Thyroid gland (tissue), 4 donors: ENCODE results near the gene PHPT1. TPM values are rescaled to one million over a fixed set of nuclear protein-coding genes. Genes with fewer than 3 reads are reported as not detected.
"Not testable (repeated sequence)": the region's sequence is repeated elsewhere in the genome, so short reads cannot be mapped to it uniquely, and the experiment has no call there.

Experiments
- DNase-seq, 2 donors: peaks; one replicate each; pipeline ENCODE4 v3.0.0-alpha.2; 2019
- H3K27ac ChIP-seq, 3 donors: fragments of 200-600 bp; sonication (generic); 1 replicate in 2 of 3; 2 replicates in 1 of 3; pipeline ENCODE4 v1.5.1; 2016 to 2019; ENCODE audit warnings: mild to moderate bottlenecking in 1 of 3, moderate library complexity in 1 of 3
- H3K27me3 ChIP-seq: fragments of 200-600 bp; sonication (generic); one replicate; pipeline ENCODE4 v1.5.1; 2019
- H3K36me3 ChIP-seq, 2 donors: fragments of 200-600 bp; sonication (generic); one replicate each; pipeline ENCODE4 v1.5.1; 2016 to 2019
- H3K4me1 ChIP-seq, 2 donors: fragments of 200-600 bp; sonication (generic); one replicate each; pipeline ENCODE4 v1.5.1; 2017 to 2019
- H3K4me3 ChIP-seq, 3 donors: fragments of 200-600 bp; sonication (generic); replicated peaks in 1 of 3; 1 replicate in 2 of 3; 2 replicates in 1 of 3; pipeline ENCODE4 v1.5.1; 2016; ENCODE audit warnings: mild to moderate bottlenecking in 1 of 3
- H3K9me3 ChIP-seq: fragments of 200-600 bp; sonication (generic); one replicate; pipeline ENCODE4 v1.5.1; 2017
- POLR2A ChIP-seq, 2 donors: fragments of 450-650 bp; IDR thresholded peaks; one replicate each; pipeline ENCODE4 v1.6.1; 2017; ENCODE audit warnings: antibody characterized with exemption in 2 of 2, mild to moderate bottlenecking in 2 of 2, moderate library complexity in 1 of 2
- WGBS, 2 donors: methylation state at CpG; one replicate each; pipeline ENCODE4 v1.1.5; 2017; 5-methylcytosine and 5-hydroxymethylcytosine counted together
- intact Hi-C: fragments of 100-400 bp; cut with DNase I; formaldehyde crosslinking; loops from one replicate; pipeline ENCODE4 v1.15.1; 2023
- total RNA-seq, 4 donors: library from RNA; depleted of rRNA; stranded (reverse); fragments of >200 nt; gene quantifications; one replicate each; pipeline ENCODE4 v1.2.3, GENCODE V29; 2016
- TF ChIP-seq, protein P1 (sequence below), 6 experiments: fragments of 200-600 bp in 3 of 6; fragments of 450-650 bp in 3 of 6; sonication (generic) in 3 of 6; IDR thresholded peaks; one replicate each; pipeline ENCODE4 v1.5.1; 2016 to 2019; ENCODE audit warnings: antibody characterized with exemption in 6 of 6, mild to moderate bottlenecking in 2 of 6, inconsistent platforms in 1 of 6, moderate library complexity in 1 of 6

The PHPT1 gene
- total RNA-seq, 4 donors from 2014 or later, result 79.4 to 174 (median 115) TPM

DNA sequence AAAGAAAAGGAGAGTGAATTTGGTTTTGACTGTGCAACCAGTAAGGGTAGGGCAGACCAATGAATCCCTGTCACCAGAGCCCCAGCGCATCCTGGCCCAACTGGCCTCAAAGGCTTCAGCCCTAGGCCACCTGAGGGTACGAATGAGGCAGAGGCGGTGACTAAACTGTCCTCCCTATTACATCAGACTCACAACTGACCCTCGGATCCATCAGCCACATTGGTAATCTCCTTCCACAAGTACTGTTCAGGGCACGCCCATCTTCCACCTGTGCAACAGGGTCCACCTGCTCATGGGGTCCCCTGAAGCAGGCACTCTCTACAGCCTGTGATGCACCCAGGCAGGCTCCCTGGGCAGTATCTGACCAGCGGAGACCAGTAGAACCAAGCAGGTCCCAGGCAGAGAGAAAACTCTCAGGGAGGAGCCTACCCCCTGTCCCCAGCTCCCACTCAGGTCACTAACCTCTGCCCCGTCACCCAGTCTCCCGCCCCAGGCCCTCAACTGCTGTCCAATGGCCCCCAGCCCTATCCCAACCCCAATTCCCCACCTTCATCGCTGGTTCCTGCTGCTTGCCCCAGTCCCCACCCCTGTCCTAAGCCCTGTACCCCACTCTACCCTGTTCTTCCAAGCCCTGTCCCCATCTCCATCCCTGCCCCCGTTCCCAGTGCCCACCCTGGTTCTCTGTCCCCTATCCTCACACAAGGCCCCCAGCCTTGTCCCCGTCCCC lies 16.0 kb downstream of the PHPT1 start:
- H3K9me3 ChIP-seq, result no peaks in the 10 kb centered on the region
- 62% methylated on average over 11 of the region's 11 CpGs for WGBS, 2 donors
- H3K27me3 ChIP-seq, result no peaks in the 10 kb centered on the region
- no peak for DNase-seq
- peak overlapping the region; percentile 16 to 91 (median 69) for H3K4me3 ChIP-seq
- TF ChIP-seq, protein P1, sequence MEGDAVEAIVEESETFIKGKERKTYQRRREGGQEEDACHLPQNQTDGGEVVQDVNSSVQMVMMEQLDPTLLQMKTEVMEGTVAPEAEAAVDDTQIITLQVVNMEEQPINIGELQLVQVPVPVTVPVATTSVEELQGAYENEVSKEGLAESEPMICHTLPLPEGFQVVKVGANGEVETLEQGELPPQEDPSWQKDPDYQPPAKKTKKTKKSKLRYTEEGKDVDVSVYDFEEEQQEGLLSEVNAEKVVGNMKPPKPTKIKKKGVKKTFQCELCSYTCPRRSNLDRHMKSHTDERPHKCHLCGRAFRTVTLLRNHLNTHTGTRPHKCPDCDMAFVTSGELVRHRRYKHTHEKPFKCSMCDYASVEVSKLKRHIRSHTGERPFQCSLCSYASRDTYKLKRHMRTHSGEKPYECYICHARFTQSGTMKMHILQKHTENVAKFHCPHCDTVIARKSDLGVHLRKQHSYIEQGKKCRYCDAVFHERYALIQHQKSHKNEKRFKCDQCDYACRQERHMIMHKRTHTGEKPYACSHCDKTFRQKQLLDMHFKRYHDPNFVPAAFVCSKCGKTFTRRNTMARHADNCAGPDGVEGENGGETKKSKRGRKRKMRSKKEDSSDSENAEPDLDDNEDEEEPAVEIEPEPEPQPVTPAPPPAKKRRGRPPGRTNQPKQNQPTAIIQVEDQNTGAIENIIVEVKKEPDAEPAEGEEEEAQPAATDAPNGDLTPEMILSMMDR (IDR thresholded peaks at IDR 0.05), result no peak
- TF ChIP-seq POLR2A (IDR thresholded peaks at IDR 0.05), result no peak
- H3K27ac ChIP-seq, result peak overlapping the region; percentile 77 to 82 (median 79)
- H3K36me3 ChIP-seq, result peaks cover 26 to 28% of the 10 kb centered on the region in 2 donors
- peaks cover 20 to 27% of the 10 kb centered on the region in 2 donors for H3K4me1 ChIP-seq
- intact Hi-C loops, result no loop called here

DNA sequence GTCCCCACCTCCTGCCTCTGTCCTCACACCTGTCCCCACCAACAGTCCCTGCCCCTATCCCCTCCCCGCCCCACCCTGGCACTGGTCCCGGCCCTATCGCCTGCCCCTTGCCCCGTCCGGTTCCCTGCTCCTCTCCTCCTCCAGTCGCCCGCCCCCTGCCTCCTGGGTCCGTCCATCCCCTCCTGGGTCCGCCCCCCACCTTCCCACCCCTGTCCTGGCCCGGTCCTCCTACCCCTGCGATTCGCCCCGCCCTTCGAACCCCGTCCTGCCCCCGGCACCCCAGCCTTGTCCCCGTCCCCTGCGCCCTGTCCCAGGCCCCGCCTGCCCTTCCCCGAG lies 16.5 kb downstream of the PHPT1 start:
- peaks cover 20 to 27% of the 10 kb centered on the region in 2 donors for H3K4me1 ChIP-seq
- no peak for TF ChIP-seq POLR2A (IDR thresholded peaks at IDR 0.05)
- TF ChIP-seq, protein P1 (IDR thresholded peaks at IDR 0.05), result no peak
- peak; percentile 48 to 58 for DNase-seq
- no peaks in the 10 kb centered on the region for H3K9me3 ChIP-seq
- WGBS, 2 donors, result 0 to 2% methylated on average over 5 to 7 of the region's 20 CpGs
- no peaks in the 10 kb centered on the region for H3K27me3 ChIP-seq
- intact Hi-C loops, result no loop called here
- H3K27ac ChIP-seq, result peak overlapping the region; percentile 77 to 82 (median 79)
- peaks cover 26 to 28% of the 10 kb centered on the region in 2 donors for H3K36me3 ChIP-seq
- H3K4me3 ChIP-seq, result peak overlapping the region; percentile 49 to 91 (median 69)

DNA sequence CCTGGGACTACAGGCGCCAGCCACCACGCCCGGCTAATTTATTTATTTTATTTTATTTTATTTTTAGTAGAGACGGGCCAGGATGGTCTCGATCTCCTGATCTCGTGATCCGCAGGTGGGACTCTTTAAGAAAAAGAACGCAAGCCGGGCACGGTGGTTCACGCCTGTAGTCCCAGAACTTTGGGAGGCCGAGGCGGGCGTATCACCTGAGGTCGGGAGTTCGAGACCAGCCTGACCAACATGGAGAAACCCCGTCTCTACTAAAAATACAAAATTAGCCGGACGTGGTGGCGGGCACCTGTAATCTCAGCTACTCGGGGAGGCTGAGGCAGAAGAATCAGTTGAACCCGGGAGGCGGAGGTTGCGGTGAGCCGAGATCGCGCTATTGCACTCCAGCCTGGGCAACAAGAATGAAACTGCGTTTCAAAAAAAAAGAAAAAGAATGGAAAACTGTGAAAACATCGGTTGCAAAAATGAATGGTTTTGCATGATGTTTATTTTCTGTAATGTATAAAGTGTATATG lies 17.8 kb downstream of the PHPT1 start:
- peaks cover 19 to 20% of the 10 kb centered on the region in 2 donors for H3K36me3 ChIP-seq
- 89 to 92% methylated on average over 29 of the region's 29 CpGs for WGBS, 2 donors
- H3K4me3 ChIP-seq, result peak overlapping the region in 1 of 3 donors; percentile 69
- peaks cover 20 to 27% of the 10 kb centered on the region in 2 donors for H3K4me1 ChIP-seq
- H3K27me3 ChIP-seq, H3K9me3 ChIP-seq, intact Hi-C loops, DNase-seq: not testable (repeated sequence)
- peak overlapping the region in 2 of 3 donors; percentile 43 to 47 for H3K27ac ChIP-seq

DNA sequence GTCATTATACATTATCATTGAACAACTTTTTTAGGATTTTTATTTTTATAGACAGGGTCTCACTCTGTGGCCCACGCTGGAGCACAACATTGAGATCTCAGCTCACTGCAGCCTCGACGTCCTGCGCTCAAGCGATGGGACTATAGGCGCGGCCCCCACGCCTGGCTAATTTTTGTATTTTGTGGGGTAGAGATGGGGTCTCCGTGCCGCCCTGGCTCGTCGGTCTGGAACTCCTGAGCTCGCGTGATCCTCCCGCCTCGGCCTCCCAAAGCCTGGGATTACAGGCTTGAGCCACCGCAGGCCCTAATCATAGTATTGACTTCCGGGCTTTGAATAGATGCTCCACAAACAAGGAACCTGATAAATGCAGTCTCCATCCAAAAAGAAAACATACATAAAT lies 18.3 kb downstream of the PHPT1 start:
- TF ChIP-seq POLR2A (IDR thresholded peaks at IDR 0.05), result no peak
- TF ChIP-seq, protein P1 (IDR thresholded peaks at IDR 0.05), result no peak
- no peaks in the 10 kb centered on the region for H3K27me3 ChIP-seq

DNA sequence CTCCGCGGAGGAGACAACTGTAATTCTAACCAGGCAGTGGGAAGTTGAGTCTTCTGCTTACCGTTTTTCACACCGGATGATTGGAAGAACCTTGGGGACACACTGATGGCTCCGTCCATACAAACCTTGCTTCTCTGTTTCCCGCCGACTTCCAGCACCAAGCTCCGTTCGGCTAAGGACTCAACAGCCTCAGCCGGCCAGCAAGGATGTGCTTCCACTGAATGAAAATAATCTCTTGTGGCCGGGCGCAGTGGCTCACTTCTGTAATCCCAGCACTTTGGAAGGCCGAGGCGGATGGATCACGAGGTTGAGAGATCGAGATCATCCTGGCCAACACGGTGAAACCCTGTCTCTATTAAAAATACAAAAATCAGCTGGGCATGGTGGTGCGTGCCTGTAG lies 18.7 kb downstream of the PHPT1 start:
- DNase-seq, result no peak
- H3K27ac ChIP-seq, result no peak overlapping the region
- H3K27me3 ChIP-seq, result no peaks in the 10 kb centered on the region
- intact Hi-C loops, result no loop called here
- no peak for TF ChIP-seq POLR2A (IDR thresholded peaks at IDR 0.05)
- TF ChIP-seq, protein P1 (IDR thresholded peaks at IDR 0.05), result no peak
- no peaks in the 10 kb centered on the region for H3K9me3 ChIP-seq
- H3K36me3 ChIP-seq, result peaks cover 10% of the 10 kb centered on the region in 2 donors
- WGBS, 2 donors, result 97 to 98% methylated on average over 18 of the region's 18 CpGs
- H3K4me1 ChIP-seq, result peaks cover 20 to 27% of the 10 kb centered on the region in 2 donors
- H3K4me3 ChIP-seq, result no peak overlapping the region

More for the DNA sequence above, 18.3 kb downstream of the PHPT1 start:
- Histone ChIP-seq H3K4me3 (no peak overlapping the region), H3K36me3 (peaks cover 14 to 15% of the 10 kb centered on the region in 2 donors), H3K4me1 (peaks cover 20 to 27% of the 10 kb centered on the region in 2 donors), H3K27ac (no peak overlapping the region), H3K9me3 (no peaks in the 10 kb centered on the region)
- no peak for DNase-seq
- WGBS, 2 donors, result 95 to 99% methylated on average over 18 of the region's 18 CpGs
- intact Hi-C loops, result no loop called here
